GM18508 (cell line): ENCODE results near the gene NEUROG2.
"Not testable (repeated sequence)": the region's sequence is repeated elsewhere in the genome, so short reads cannot be mapped to it uniquely, and the experiment has no call there.

Experiments used
- ATAC-seq: cut with Tn5 transposase; IDR thresholded peaks from one replicate; pipeline ENCODE4 v1.9.1; 2021; ENCODE audit warnings: moderate number of reproducible peaks; ENCODE audit not compliant: insufficient read depth, unreplicated experiment

Gene NEUROG2

DNA sequence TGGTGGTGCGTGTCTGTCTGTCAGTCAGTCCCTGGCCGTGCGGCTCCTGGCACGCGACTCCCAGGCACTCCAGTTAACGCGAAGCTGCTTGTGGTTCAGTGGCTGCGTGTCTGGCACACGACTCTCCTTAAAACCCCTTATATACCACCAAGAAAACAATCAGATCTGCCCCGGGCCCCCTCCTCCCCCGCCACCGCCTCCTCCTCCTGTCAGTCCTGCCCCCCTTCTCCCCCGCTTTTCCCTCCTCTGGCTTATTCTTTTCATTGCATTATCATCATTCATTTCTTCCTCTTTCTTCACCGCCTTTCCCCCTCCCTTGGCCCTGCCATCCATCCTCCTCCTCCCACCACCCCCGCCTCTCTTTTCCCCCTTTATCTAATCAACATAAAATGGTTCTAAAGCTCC is at the start of gene NEUROG2:
Gene NEUROG2 (minus strand): TSS at position 115 of the 405 bp plus-strand sequence. CDS start 705 bp downstream, outside the sequence.
- no peak for ATAC-seq

DNA sequence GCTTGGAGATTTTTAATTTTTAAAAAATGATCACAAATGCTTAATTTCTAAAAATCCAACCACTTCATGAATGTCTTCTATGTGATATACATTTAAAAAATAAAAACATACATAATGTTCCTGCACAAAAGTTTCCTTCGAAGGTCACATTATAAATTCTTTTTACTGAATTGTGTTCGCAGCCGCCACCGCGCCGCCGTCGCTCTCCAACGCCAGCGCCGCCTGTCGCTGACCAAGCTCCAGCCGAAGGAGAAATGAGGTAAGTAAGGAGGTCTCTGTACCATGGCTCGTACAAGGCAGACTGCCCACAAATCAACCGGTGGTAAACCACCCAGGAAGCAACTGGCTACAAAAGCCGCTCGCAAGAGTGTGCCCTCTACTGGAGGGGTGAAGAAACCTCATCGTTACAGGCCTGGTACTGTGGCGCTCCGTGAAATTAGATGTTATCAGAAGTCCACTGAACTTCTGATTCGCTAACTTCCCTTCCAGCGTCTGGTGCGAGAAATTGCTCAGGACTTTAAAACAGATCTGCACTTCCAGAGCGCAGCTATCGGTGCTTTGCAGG is 48.8 kb upstream of the NEUROG2 start:
- ATAC-seq = no peak

DNA sequence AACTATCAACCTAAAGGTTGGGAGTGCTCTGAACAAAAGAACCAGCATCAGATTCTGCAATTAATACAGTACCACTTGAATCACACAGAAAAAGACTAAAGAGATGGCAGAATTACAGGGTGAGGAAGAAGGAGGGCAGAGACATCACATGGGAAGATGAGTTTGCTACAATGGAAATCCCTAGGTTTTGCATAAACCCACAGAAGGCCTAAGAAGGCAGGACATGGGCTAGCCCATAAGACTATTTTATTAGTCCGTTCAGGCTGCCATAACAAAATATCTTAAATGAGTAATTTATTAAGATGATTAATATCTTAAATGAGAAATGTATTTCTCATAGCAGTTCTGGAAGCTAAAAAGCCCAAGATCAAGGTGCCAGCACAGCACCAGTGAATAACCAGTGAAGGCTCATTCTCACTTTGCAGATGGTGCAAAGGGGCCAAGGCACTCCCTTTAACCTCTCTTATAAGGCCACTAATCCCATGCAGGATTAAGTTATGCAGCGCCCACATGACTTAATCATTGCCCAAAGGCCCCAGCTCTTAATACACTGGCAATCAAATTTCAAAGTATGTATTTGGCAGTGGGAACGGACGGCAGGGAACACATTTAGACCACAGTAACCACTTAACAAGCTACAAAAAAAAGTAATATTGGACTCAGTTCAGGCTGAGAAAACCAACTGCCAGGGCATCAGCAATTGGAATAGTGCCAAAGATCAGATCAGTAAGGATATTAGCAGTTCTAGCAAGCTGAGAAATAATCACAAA is 47.6 kb upstream of the NEUROG2 start:
- no peak for ATAC-seq

DNA sequence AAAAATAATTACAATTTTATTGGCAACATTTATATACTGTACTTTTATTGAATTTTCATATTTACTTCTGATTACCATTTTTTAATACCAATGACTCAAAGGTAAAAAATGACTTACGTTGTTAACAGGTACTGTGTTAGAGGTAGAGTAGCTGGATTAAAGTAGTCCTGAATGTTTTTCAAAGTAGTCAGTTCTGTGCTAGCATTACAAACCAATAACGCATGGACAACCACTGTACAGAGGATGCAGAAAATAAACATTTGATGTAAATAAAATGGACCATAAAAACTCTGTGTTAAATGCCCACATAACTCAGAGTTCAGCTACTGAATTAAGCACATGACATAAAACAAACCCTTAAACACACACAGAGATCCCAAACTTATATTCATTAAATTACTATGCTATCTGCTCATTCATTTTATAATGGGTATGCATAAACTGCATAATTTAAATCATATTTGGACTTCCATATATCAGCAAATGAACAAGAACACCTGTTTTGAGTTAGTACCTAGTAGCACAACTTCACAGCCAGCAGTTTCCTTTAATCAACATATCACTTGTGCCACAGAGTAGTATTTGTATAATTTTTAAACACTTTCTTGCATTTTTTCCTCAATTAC is 46.4 kb upstream of the NEUROG2 start:
- ATAC-seq = no peak

DNA sequence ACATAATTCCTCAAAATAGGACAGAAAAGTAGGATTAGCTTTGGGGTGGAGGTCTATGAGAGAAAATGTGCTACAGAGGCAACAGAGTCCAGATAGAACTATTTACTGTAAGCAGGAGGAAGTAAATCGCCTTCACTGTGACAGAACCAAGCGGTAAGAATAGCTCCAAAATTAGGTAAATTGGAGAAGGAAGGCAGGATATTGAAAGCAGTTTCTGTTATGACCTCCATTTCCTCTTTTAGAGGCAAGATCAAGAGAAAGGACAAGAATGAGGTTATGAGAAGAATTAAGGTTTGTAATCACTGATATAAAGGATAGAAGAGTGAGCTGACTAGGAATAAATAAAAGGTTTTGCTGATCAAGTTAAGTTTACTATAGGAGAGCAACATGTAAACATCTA is 44.1 kb upstream of the NEUROG2 start:
- no peak for ATAC-seq

DNA sequence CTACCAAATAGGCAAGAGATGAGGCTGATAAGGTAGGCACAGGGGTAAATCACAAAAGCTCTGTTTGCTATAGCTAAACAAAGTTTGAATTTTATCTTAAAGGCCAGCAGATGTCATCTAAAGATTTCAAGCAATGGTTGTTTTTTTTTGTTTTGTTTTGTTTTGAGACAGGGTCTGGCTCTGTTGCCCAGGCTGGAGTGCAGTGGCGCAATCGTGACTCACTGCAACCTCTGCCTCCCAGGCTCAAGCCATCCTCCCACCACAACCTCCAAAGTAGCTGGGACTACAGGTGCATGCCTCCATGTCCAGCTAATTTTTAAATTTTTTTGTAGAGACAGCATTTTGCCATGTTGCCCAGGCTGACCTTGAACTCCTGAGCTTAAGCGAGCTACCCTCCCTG is 43.1 kb upstream of the NEUROG2 start:
- ATAC-seq = no peak

DNA sequence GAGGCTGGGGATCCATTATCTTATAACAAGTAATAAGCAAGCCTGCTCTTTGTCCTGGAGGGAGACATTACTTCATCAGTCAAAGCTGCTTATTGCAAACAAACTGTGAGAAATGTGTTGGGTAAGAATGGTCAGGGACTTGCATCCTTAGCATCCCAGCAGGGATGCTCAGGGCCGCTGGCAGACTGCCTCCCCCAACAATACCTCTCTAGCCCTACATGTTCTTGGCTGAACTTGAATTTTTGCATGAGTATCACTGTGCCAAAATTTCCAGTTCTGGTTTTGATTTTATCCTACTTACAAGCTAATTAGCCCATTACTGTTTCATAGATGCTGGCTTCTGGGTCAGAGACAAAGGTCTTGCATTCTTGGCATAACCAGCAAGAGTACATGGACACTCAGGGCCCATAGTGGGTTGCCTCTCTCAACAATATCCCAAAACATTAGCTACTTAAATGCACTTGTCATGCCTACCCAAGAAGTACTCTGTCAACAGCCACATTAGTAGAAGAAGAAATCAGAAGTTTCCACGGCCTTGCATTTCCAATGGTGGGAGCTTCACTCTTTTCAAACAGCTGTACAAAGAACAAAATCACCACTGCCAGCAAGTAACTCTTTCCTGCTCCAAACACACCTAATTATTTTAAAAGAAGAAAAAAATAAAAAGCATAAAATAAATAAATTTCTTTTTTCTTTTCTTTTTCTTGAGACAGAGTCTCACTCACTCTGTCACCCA is 41.9 kb upstream of the NEUROG2 start:
- no peak for ATAC-seq

DNA sequence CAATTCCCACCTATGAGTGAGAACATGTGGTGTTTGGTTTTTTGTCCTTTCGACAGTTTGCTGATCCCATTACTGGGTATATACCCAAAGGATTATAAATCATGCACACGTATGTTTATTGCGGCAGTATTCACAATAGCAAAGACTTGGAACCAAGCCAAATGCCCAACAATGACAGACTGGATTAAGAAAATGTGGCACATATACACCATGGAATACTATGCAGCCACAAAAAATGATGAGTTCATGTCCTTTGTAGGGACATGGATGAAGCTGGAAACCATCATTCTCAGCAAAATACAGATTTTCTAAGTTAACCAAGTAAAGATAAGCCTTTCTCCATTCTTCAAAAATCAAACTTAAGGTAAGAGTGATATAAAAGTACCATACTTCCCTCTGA is 38.3 kb upstream of the NEUROG2 start:
- not testable (repeated sequence) for ATAC-seq

DNA sequence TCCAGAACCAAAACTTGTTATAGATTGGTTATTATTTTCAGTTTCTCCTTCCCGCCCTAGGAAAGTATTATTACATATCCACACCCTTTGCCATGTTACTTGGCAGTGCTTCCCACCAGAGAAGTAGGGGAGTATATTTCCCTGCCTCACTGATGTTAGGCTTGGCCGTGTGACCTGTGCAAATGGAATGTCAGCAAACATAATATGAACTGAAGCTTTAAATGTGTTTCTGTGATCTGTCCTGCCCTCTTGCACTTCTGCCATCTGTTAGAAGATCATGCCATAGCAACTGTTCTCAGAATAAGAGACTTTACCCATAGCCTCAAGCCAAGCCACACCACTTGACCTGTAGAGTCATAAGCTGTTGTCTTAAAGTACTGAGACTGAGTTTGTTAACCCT is 36.7 kb upstream of the NEUROG2 start:
- ATAC-seq = no peak

DNA sequence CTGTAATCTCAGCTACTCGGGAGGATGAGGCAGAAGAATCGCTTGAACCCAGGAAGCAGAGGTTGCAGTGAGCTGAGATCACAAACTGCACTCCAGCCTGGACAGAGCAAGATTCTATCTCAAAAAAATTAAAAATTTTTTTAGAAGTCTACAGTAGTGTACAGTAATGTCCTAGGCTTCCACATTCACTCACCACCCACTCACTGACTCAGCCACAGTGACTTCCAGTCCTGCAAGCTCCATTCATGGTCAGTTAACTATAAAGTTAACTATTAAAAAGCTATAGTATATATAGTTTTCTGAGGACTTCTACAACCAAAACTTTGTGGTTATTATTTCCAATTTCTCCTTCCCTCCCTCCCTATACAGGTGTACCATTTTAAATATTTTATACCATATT is 34.7 kb upstream of the NEUROG2 start:
- ATAC-seq = no peak

DNA sequence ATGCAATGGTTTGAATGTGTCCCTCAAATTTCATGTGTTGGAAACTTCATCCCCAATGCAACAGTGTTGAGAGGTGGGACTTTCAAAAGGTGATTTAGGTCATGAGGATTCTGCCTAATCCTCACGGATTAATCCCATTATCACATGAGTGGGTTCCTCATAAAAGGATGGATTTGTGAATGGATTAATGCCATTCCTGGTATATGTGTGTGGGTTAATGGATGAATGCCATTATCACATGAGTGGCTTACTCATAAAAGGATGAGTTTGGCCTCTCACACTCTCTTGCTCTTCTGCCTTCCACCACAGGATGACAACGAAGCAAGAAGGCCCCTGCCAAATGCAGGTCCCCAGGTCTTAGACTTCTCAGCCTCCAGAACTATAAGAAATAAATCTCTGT is 30.5 kb upstream of the NEUROG2 start:
- no peak for ATAC-seq

DNA sequence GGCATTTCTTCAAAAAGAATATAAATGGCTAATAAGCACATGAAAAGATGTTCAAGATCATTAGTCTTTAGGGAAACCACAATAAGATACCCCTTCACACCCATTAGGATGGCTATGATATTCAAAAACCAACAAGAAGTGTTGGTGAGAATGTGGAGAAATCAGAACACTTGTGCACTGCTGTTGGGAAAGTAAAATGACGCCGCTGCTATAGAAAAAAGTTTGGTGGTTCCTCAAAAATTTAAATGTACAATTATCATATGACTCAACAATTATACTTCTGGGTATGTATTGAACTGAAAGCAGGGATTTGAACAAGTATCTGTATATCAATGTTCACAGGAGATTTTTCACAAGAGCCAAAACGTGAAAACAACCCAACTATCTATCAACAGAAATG is 29.4 kb upstream of the NEUROG2 start:
- no peak for ATAC-seq

DNA sequence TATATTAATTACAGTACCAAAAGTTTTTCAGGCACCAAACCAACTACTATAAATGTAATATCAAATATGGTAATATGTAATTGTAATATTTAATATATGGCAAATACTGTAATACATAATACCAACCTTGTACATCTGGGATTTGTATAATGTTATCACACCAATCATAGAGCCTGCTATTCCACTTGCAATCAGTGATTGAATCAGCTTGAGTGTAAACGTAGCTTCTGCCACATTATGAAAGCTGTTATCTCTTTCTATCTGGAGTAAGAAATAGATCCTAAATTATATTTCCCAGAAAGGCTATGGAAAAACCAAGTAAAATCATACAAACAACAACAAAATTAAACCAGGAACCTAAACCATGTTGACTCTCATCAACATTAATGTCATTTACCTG is 24.7 kb upstream of the NEUROG2 start:
- no peak for ATAC-seq

DNA sequence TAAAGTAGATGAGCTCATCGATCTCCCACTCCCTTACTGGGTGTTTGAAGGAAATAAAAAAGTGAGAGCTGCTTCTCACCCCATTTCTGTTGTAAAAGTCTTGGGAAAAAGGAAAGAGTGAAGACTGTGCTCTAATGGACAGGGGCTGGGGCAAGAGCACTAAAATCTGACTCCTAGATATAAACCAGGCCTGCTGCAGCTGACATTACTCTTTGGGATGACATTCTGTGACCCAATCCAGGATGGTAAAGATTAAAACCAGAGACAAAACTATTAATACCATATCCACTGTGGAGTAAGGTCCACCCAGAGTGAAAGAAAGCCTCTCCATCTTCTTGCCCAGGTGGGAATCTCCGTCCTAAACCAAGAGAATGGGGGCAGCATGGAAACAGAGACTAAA is 20.1 kb upstream of the NEUROG2 start:
- ATAC-seq = no peak

DNA sequence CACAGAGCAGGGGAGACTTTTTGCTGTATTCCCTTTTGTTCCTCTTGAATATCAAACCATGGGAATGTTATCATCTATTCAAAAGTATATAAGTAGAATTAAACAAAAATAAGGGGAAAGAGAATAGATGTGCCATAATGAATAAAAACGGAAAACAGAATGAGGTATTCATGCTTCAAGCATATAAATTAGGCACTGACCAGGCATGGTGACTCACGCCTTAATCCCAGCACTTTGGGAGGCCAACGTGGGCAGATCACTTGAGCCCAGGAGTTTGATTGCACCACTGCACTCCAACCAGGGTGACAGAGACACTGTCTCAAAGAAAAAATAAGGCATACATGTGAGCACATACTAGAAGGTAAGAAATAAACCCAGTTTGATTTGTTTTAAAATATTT is 16.3 kb upstream of the NEUROG2 start:
- no peak for ATAC-seq

DNA sequence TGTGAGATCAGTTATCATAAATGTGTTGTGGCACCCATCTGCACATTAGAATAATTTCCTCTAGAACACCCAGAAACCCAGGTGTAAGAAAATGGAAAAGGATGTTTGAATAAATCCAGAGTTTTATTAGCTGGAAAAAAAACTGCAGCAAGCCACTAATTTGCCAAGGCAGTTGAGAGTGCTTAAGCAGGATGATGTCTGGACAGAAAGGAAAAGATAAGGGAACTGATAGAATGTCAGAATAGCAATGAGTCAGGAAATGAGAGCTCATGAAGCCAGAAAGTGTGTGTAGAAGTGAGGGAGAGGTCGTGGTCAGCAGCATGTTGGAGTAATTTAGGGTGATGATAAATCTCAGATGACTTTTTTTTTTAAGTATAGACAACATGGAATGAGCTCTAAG is 15.2 kb upstream of the NEUROG2 start:
- ATAC-seq = no peak

DNA sequence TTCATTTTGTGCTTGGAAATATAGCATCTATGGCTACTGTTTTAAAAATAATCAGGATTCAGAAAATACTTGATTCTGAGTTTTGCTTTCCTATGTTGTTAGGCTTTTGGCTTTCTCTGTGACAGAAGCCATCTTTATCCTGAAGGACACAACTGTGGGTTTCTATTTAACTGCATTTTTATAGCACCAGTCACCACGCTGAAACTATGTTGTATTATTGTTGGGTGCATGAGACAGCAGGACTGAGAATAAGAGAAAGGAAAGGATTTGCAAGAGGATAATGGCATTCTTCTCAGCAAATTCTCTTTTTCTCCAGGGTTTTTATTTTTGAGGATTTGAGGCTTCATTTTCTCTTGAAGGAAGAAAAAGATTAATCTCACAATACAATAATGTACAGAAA is 10.1 kb upstream of the NEUROG2 start:
- ATAC-seq = no peak

DNA sequence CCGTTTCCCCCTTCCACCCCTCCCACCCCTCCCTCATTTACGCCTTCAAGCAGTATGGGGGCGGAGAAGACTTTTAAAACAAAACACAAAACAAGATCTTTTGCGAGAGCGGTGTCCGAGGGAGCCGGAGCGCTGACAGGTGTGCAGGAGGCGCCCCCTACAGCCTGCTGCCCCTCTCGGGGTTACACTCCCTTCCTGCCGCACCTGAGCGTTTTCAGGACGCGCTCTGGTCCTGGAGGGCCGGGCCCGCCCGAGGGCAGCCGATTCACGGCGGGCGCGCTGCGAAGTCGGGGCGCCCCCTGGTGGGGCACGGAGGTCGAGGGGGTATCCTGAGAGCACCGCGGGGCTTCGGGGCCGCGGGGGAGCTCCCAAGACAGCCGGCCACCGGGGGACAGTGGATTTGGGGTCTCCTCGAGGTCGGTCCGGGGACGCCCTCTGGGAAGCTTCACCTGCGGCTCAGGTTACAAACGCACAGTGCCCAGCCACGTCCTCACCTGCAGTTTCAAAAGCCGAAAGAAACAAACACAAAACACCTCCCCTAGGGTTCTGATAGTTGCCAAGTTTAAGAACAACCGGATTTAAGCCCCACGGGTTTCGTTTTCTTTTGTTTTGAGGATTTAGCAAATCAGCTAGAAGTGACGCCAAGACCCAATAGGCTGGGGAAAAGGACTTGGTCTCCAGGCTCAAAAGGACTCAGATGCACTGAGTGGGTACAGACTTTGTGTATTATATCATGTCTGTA is 8.0 kb upstream of the NEUROG2 start:
- peak; percentile 71 for ATAC-seq

DNA sequence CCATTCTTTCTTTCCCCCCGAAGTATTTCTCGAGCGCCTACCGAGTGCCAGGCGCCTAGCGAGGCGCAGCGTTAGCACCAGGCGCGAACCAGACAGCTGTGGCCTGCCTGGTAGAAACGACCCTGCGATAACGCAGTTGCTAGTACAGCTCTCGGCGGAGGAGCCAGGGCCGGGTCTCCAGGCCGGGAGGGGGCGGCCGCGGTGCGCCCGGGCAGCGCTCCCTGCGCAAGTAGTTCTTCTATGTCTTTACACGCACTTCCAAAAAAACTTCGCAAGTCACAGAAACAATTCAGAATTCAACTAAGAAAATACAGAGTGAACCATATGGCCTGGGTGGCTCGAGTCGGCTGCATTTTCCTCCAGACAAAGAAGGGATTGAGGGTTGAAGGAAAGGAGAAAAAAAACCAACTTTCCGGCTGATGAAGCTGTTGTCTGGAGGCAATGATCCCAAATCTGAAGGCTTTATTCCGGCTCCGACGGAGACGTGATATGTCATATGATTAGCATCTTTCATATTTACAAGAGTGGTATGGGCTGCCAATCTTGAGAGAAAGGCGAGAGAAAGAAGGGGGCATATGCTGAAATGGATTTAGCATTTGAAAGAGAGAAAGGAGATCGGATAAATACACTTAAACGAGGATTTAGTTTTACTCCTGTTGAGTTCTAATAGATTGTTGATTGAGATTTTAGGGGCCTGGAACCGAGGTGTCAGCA is 7.2 kb upstream of the NEUROG2 start:
- ATAC-seq = no peak

DNA sequence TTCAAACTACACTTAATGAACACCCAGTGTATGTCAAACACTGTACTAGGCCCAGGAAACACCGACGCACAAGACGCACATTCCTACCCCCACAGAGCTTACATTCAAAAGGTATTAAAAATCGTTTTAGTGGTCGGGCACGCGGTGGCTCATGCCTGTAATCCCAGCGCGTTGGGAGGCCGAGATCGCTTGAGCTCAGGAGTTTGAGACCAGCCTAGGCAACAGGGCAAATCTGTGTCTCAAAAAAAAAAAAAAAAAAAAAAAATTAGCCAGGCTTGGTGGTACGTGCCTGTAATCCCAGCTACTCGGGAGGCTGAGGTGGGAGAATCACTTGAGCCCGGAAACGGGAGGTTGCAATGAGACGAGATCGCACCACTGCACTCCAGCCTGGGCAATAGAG is 6.5 kb upstream of the NEUROG2 start:
- ATAC-seq = not testable (repeated sequence)
